NCI-H524 (cell line): ENCODE measurements around the gene SIX3.

ENCODE experiments used
- DNase-seq, 2 experiments: peaks; one replicate each; lab custom pipeline; 2025; lab: John Stamatoyannopoulos, UW

Gene SIX3

DNA sequence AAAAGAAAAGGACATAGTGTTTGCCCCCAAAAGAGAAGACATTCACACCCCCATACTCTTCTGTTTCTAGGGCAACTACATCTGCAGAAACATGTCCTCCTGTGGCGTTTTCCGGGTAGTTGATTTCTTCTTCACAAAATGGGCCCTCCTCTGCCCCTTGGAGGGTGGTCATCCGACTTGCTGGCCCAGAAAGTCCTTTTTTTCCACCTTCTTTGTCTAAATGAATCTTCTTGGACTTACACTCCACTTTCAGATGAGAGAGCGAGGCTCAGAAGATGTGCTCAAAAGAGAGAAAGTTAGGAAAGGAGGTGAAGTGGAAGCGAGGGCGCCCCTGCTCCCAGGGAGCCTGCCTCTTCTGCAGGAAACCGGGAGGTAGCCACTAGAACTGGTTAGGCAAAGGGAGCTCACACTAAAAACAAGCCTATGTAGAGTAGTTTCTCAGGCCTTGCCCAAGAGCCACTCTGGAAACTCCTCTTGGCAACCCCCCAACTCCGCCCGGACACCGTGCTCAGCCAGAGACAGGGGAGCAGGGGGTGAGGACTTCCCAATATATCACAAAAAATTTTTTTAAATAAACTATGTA is 10.2 kb upstream of the SIX3 start:
- DNase-seq: no peak

DNA sequence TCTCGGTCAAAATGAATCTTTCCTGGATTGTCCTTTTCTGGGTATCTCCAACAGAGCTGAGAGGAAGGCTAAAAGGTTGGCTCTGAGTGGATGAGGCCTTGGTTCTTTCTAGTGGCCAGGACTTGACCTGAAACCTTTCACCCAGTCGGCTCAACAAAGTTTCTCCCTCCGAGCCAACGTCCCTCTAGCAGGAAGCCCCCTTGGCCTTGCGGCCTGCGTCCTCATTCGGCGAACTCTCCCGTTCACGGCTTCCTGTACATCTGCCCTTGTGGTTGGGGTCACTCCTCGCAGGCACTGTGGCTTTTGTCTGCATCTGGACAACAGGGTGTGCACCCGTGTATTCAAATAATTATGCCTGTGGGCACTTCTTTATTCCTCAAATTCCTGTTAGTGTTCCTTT is 9.4 kb upstream of the SIX3 start:
- DNase-seq: no peak

DNA sequence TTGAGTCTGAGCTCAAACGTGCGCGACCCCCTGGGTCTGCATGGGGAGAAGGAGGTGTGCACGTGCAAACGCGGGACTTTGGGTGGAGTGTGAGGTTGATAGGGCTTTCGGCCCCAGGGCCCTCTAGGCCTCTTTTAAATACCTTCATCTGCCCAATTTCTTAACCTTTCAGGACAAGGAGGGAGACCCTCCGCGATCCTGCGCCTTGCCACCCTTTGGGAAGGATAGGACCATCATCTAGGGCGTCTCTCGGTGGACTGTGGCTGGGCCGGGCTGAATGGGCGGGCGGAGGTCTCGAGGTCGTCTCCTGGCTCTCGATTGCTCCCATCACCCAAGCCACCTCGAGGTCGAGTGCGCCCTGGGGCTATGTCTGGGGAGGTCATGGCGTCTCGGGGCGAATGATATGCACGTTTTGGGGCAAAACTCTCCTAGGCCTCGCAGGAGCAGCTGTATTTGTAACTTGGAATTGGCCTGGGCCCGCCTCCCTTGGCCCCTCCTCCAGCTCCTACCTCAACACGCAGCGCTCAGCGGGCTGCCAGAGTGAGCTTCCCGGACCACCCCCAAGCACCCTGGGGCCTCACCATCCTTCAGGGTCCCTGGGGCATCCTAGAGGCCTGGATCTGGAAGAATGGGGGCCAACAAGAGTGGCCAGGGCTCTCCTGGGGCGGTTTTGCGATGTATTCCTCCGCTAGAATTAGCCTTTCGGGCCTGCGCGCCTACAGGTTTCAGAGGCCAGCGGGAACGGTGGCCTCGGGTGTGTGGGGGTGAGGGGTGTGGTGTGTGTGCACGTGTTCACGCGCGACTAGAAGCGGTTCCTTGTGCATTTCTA is 8.7 kb upstream of the SIX3 start:
- DNase-seq: no peak

DNA sequence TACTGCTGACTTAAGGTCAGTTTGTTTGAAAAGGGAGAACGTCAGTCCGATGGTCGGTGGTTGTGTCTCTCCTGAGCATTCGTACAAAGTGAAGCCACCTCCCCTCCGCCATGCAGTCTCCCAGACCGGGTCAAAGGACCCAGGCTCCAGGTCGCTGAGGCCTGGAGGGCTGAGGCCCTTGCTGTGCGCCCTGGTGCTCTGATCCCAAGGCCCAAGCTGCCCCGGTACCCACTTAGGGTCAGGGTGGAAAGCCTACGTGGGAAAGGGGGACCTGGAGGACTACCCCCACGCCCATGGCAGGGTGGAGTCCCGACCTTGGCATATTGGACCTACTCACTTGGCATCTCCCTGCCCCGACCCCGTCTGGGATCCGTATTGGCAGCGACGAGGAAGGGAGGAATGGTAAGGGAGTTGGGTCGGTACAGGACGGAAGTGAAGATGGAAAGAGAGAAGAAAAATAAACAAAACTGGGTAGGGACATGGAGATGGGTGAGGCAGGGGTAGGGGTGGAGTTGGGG is 8.0 kb upstream of the SIX3 start:
- no peak for DNase-seq

DNA sequence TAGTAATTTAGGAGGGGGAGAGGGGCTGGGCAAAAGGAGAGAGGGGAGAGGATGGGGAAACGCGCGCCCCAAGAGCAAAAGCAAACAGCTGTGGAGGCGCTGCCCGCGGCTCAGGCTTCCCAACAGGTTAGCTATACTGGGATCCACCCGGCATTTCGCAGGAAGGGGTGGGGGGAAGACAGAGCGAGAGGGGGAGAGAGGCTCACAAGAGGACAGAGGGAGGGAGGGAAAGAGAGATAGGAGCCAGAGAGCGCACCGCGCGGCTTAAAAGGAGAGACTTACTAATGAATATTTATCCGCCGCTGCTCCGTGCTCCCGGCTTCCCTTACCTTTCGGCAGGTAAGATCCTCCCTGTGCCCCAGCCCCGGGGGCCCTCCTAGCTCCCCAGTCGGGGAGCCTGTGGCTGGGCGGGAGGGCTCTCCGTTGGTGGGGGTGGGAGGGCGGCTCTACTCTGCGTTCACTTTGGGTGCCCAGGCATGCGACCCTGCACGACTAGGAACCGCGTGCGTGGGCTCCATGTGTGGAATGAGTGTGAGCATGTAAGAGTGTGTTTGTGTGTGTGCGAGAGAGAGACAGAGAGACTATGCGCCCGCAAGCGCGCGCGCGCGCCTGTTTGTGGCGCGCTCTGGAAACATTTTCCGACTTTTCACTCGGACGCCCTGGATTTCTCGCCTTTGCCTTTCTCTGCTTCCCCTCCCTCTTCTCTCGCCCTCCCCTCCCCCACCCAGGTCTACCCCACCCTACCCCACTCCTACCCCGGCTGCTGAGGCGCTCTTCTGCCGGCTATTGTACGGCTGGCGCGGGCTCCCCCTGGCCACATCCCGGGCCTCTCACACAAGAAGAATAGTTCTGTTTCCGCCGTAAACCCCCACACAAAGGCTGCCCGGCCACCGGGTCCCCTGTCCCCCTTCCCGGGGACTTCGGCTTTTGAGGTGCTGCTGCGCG is 7.2 kb upstream of the SIX3 start:
- DNase-seq: peak in 1 of 2 experiments; percentile 40

DNA sequence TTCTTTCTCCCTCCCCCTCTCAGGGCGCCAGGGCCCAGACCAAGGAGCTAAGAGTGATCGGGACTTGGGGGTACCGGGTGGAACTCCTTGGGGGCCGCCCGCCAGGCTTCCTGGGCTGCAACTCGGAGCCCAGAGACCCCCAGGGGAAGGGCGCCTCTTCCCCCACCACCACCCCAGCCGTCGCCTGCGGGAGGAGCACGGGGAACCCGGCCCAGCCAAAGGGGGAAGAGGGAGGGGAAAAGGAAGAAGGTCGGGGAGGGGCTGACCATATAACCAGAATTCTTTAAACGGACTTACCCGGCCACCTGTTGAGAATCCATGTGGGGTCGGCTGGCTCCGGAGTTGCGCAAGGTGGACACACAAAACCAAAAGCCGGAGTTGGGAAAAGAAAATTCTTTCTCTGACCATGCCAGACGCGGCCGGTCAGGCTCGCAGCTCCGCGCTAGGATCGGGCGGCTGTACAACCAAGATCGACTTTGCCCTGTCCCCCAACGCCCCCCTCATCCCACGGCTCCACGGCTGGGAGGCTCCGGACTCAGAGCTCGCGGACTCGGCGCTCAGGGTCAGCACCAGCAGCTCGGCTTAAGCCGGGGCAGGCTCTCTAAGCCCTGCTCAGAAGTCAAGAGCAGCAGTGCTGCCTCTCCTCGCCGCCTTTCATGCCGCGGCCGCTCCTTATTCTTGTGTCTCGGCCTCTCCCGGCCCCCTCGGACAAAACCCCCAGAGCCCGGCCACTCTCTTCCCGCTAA is 6.3 kb upstream of the SIX3 start:
- DNase-seq: peak; percentile 20 to 27

DNA sequence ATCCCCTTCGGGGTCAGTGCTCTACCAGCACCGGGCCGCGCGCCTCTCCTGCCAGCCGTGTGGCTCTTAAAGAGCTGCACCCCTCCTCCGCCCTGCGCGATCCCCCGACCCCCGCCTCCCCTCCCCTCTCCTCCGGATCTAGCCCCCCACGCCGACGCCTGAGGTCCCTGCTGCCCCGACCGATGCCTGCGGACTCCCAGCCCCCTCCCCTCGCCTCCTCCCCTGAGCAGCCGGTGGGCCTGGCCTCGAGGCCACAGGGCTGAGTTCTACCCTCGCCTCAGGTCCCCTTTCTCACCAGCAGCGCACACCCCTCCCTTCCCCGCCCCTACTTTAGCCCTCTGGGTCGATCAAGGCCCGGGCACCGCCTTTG is 5.8 kb upstream of the SIX3 start:
- no peak for DNase-seq

DNA sequence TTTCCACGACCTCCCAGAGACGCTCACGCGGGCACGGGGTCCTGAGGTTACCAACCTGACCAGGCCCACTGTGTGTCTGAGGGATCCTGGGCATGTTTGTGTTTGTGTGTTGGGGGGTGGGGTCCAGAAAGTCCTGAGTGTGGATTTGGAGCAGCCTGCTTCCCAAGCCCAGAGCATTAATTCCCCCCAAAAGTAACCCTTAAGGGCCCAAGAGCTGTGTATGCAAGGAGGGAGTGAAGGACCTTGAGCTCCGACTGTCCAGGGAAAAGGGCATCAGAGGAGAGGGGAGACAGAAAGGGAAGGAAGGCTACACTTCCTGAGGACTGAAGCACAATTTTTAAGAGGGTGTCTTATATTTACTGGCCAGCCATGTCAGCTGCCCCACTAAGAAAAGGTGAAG is 5.2 kb upstream of the SIX3 start:
- no peak for DNase-seq

DNA sequence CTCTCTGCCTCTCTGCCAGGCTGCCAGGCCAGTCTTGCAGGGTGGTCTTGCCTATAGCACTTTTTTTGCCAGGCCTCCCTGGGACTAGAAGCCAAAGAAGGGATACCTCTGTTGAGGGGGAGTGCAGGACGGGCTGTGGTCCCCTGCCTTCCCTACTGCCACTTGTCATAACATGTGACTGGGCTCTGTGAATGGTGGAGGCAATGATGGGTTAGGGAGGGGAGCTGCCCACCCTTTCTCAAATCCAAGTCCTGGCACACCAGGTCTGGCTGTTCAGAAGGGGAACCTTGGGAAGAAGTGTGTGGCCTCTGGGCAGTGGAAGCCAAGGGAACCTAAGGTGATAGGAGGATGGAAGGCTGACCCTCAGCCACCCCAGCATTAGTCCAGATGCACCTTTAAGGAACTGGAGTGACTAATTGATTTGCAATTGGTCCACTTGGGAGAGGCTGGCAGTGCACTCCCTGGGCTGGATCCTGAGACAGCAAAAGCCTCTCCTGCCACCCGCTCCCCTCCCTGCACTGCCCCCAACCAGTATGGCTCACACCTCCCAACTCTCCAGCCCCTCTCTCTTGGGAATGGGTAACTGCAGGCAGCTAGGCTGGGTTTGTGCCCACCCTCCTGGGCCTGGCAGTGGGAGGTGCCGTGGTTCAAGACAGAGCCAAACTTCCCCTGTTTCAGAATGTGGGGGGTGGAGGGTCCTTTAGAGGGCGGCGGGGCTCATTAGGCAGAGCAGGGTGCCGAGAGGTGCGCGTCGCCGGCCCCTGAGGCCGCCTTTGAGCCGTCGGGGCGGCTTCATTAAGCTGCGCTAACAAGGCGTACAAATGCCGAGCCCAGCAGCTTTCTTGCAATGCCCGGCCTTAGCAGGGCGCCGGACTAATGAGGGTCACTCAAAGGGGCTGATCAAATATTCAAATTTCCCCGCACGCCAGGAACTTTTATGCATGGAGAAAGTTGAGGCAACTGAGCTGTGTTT is 4.5 kb upstream of the SIX3 start:
- DNase-seq: no peak

DNA sequence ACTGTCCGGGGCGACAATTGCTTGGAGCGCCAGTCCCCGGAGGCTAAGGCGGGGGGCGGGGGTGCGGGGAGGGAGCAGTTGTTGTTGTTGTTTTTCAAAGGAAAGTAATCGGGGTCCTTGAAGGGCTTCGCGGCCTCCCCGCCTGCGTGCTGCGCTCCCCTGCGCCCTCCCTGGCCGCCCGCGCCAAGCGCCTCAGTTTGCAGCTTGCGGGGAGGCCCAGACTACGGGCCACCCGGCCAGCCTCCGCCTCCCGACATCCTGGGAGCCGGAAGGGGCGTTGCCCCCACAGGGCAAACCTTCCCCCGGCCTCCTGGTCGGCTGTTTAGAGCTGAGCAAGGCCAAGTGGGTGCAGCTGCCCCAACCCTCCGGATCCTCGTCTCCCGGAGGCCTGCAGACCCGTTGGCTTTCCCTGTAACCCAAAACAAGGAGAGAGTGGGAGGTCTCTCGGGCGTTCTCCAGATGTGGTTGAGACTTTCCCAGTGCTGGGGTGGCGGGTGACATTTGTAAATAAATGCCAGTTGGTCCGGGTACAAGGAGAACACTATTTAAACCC is 3.7 kb upstream of the SIX3 start:
- peak; percentile 32 to 70 for DNase-seq

DNA sequence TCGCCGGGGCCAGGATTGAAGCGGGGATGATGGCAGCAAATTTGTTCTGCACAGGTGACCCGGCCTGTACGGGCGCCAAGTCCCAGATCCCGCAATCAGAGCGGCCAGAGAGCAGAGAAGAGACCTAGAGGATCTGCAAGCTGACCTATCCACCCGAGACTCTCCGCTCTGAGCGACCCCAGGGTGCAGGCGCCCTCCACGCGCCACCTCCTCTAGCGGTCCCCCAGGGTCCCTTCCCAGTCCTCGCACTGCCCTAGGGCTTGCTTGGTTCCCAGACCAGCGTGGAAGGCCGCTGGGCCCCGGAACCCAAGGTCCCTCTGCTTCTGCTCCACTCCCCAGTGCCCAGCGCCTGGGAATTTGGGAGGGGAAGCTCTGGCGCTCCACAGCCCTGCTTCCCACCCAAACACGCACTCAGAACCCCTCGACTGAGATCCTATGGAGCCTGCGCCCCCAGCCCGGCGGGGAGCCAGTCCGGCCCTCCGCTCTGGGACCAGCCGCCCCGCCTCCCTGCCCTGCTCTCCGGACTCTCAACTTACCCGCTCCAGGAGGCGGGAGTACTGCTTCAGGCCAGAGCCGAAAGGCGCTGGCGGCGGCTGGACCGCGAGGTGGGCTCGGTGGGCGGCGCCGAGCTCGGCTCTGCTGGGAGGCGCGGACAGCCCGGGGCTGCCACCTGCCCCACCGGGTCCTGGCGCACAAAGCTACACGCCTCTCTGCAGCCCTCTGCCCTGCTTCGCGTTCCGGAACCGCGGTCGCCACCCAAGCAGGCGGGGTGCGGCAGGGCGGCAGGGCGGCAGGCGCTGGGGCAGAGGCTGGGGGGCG is 3.0 kb upstream of the SIX3 start:
- DNase-seq: peak in 1 of 2 experiments; percentile 54

DNA sequence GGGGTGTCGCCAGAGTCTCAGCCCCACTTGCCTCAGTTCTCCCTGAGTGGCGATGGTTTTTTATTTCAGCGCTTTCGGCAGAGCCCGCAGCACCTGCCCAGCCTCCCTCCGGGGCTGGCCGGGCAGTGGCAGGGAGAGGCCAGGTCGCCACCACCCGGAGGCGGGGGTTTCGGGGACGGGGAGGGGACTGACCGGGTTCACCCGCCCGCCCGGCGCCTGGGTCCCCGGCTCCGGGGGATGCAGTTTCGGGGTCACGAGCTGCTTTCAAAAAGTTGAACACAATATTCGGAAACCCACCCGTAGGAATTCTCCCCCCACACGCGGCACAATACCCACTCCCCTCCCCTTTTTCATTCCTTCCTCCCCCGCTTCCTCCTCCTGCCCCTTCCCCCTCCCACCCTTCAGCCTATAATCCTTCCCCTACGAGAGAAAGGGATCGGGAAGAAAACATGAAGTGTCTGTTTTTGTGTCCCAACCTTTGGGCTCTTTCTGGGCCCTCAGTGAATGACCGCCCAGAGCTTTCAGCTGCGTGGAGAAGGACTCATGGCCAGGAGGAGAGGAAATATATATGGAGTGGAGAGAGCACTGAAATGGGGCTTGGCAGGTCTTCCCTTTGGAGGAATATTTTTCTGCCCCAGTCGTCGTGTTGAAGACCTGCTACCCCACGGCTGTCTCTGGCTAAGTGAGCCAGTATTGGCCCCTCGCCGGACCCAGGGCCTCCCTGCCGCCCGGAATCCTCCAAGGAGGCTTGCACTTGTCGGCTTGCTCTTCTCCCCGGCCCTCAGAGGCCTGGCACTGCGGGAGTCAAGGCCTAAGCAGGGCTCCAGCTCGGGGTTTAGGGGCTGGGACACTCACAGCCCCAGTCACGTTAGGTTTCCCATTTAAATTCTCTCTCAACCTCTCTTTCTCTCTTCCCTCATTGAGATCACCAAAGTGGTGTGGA is 2.1 kb upstream of the SIX3 start:
- no peak for DNase-seq

DNA sequence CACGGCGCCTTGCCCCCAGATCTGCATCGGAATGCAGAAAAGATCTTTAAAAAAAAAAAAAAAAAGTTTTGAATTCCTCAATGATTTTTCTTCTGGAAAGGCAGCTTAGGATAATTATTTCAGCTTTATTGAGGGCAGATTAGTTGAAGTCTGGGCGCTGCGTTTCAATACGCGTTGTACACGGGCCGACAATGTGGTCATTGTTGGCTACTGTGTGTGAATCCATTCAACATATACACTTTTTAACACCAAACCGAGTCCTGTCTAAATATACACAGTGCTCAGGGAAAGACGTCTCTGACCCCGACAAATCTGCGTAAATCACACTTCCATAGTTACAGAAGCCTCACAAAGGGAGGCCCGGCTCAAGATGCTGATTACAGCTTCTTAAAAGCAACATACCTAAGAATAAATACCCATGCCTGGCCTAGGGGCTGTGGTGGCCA is 1.4 kb upstream of the SIX3 start:
- no peak for DNase-seq

DNA sequence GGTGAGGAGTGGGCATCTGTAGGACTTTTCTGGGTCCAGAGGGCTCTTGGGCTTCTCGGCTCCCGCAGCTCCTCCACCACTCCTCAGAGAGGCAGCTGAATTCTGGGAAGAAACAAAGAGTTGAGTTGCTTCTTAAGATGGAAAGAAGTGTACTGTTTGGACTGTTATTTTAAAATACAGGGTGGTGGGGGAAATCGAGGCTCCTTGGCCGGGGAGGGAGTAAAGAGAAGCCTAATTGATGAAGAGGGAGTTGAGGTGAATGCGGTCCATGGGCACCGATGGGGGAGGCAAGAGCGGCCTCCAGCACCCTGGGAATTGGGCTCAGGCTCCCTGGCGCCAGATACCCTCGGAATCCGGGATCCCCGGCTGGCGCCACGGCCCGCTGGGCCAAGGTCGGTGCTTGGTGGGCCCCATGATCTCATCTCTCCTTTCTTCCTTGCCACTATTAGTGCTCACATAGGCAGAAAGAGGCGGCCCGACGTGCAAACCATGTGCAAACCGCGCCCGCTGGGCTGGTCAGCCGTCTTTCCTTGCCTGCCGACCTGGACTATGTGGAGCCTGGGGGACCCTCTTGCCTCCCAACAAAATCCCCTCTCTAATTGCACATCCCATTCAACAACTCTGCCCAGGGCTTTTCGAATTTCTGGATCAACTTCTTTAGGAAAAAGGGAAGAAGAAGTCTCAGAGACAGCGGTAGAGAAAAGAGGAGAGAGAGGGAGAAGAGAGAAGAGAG is 604 bp upstream of the SIX3 start:
- no peak for DNase-seq

DNA sequence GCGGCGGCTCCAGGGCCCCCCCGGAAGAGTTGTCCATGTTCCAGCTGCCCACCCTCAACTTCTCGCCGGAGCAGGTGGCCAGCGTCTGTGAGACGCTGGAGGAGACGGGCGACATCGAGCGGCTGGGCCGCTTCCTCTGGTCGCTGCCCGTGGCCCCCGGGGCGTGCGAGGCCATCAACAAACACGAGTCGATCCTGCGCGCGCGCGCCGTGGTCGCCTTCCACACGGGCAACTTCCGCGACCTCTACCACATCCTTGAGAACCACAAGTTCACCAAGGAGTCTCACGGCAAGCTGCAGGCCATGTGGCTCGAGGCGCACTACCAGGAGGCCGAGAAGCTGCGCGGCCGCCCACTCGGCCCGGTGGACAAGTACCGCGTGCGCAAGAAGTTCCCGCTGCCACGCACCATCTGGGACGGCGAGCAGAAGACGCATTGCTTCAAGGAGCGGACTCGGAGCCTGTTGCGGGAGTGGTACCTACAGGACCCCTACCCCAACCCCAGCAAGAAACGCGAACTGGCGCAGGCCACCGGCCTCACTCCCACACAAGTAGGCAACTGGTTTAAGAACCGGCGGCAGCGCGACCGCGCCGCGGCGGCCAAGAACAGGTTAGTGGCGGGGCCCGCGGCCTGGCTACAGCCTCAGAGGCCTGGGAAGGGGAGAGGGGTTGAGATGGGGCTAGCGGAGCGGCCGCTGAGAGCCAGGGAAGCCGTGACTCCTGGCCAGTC is 965 bp downstream of the SIX3 start:
- DNase-seq: peak in 1 of 2 experiments; percentile 53

DNA sequence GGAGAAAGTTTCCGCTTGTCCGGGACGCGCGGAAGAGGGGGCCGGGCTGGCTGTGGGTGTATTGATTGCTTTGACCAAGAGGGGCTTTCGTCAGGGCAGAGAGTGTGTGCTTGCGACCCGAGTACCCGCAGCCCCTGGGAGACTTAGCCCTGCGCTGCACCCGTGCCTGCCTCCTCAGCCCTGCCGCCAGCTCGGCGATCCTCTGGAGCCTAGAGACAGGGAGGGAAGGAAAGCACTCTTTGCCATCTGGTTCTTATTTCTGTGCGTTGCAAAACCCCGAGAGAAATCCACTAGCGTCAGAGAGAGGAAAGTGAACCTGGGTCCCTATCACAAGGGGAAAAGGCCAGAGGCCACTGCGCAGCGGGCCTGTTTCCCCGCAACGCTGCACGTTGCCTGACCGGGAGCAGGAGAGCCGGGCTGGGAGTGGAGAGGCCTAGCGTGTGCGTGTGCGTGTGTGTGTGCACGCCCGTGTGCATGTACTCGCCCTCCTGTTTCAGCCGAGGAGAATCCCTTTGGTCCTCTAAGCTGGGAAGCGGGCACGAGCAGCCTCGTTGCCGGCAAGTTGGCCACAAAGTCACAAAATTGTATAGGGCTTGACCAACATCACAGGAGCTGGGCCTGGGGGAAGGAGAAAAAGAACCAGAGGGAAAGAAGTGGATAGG is 1.7 kb downstream of the SIX3 start:
- peak; percentile 29 to 53 for DNase-seq
